ENCODE measurements around the gene GTF2A2.

- TF ChIP-seq CTCF (IDR thresholded peaks at IDR 0.05; ENCODE audit: insufficient read depth, low read length) (no peak), POLR2AphosphoS5 (IDR thresholded peaks at IDR 0.05; ENCODE audit: low read depth) (peak; percentile 29; the same call in 1 of the 2 replicates), GABPA (IDR thresholded peaks at IDR 0.05; ENCODE audit: low read depth) (no peak), SPI1 (IDR thresholded peaks at IDR 0.05; ENCODE audit: borderline replicate concordance, low read depth) (no peak), REST (IDR thresholded peaks at IDR 0.05; ENCODE audit: insufficient replicate concordance, low read depth) (no peak)
These were observed 32.4 kb upstream of the GTF2A2 start for GRCh38 chr15:59689626-59690236.
